ENCODE results near the gene ABCA1.
"Not testable (repeated sequence)": the region's sequence is repeated elsewhere in the genome, so short reads cannot be mapped to it uniquely, and the experiment has no call there.

The ABCA1 gene

DNA sequence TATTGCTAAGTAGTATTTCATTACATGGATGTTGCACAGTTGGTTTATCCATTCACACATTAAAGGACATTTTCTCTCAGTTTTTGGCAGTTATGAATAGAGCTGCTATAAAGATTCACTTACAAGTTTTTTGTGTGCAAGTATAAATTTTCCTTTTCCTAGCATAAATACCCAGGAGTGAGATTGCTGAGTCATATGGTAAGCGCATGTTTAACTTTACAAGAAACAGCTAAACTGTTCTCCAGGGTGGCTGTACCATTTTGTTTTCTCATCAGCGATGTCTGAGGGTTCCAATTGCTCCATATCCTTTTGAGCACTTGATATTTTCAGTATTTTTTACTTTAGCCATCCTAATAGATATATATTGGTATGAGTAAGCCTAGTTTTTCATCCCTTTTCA is 16.4 kb upstream of the ABCA1 start:
- DNase-seq (ENCODE audit: low read depth), result no peak

DNA sequence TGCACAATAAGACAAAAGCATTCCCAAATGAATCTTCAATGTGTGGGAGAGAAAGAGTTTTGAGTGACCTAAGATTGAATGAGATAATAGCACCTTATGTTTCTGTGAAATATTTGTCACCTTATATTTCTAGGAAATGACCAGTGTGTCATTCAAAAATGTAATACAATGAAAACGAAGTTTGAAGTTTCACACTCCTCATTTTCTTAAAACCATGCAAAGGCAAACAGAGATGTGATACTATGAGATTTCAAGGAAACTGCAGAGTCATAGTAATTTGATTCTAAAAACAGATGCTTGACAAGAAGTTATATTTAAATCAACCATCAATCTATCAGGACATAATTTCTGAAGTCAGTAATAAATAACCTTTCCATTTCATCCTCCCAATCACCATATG is 13.6 kb upstream of the ABCA1 start:
- DNase-seq (ENCODE audit: low read depth), result no peak

DNA sequence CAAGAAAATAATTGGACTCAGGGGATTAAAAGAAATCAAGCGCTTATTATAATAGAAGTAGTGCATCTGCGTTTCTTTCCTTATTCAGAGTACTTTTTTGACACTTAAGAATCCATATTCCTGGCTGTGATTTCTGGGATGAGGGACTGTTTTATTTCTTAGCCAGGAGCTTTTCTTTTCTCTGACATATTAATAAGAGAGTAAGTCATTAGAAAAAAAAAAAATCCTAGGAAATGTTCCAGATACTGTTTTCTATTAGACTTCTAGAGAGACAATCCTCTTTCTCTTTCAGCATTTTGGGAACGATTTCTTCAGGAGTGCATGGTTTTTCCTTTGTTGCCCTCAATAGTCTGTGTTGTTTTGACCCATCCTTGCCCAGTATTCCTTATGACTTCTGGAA is 8.3 kb upstream of the ABCA1 start:
- DNase-seq (ENCODE audit: low read depth), result no peak

DNA sequence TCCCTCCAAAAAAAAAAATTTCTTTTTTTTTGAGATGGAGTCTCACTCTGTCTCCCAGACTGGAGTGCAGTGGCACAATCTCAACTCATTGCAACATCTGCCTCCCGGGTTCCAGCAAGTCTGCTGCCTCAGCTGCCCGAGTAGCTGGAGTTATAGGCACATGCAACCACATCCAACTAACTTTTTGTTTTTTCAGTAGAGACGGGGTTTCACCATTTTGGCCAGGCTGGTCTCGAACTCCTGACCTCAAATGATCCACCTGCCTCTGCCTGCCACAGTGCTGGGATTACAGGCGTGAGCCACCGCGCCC is 7.5 kb upstream of the ABCA1 start:
- DNase-seq (ENCODE audit: low read depth), result not testable (repeated sequence)

DNA sequence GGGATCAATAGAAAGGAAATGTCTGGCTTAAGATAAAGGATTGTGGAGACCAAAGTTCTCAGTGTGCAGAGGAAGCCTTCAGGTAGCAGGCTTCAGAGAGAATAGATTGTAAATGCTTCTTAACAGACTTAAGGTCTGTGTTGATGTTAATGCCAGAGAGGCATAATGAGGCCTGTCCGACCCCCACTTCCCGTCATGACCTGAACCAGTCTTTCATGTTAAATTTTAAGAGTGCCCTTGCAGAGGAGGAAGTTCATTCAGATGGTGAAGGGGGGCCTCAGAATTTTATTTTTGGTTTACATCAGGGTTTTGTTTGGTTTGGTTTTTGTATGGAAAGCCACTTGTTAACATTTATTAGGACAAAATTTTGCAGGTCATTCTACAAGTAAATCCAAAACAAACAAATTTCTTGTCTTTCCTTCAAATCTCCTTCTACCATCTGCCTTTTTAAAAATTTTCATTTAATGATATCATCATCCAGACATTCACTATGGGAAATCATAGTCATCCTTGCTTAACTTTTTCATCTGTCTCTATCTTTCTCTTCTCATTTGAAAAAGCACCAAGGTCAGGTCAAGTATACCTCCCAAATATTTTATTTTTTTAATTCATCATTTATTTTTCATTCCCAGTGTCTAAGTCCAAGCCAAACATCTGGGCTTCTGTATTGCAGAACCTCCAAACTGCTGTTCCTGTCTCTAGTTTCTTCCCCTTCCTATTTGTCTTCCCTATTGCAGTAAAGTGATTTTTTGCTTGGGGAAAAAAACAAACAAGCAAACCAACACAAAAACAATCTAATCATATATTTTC is 6.9 kb upstream of the ABCA1 start:
- DNase-seq (ENCODE audit: low read depth), result no peak

DNA sequence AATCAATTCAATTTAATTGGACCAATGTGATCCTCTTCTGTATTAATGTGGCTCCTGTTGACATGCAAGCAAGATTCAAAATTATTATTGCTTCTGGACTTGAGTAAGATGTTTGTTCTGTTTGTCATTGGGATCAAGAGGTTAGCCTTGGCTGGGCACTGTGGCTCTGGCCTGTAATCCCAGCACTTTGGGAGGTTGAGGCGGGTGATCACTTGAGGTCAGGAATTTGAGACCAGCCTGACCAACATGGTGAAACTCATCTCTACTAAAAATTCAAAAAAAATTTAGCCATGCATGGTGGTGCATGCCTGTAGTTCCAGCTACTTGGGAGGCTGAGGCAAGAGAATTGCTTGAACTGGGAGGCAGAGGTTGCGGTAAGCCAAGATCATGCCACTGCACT is 5.1 kb upstream of the ABCA1 start:
- DNase-seq (ENCODE audit: low read depth), result not testable (repeated sequence)

DNA sequence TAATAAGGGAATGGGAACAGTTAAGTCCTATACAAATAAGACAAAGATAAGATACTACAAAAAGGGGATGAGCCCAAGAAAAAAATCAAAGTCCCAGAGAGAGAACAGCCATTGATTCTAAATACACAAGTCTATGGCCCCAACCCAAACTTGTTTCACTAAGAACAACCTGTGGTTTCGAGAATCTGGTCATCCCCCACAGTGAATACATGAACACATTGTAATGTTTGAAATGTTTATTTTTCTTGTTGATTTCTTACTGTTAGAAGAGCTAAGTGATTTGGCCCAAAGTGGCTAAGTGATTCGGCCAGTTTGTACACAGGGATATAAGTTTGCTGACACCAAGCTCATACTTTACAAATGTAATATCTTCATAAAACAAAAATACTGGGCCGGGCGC is 3.3 kb upstream of the ABCA1 start:
- DNase-seq (ENCODE audit: low read depth), result no peak

DNA sequence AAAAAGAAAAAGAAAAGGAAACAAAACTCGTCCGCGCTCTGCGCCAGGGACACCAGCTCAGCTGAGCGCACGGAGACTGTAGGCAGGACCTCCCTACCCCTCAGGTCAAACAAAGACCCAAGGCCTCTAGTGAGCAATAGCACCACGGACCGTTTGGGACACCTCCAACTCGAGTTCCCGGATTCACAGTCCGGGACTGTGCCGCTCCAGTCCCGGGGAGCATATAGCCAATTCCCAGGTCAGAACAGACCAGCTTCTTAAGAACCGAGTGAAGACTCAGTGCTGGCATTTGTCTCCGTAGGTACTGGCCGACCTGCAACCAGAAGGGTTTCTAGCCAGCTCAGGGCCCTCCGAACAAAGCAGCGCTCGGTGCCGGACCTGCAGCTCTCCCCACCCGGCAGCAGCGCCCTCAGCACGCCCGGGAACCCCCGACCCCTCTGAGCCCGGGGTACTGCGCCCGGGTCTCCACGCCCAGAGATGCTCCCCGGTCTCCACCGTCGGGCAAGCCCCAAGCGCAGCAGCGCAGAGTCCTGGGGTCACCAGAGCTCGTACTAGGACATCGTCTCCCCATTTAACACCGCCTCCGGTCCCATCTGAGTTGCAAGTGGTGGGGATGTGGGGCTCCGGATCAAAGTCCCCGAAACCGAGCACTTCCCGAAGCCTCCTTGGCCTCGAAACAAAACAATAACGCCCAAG is 591 bp downstream of the ABCA1 start:
- DNase-seq (ENCODE audit: low read depth), result no peak

DNA sequence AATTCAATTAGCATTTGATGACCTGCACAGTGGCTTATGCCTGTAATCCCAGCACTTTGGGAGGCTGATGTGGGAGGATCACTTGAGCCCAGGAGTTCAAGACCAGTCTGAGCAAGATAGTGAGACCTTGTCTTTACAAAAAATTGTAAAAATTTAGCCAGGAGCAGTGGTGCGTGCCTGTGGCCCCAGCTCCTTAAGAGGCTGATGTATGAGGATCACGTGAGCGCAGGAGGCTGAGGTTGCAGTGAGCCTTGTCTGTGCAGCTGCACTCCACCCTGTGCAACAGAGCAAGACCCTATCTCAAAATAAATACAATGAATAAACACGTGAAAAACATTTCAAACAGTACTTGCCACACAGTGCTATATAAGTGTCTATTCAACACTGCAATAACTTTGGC is 4.2 kb downstream of the ABCA1 start:
- no peak for DNase-seq (ENCODE audit: low read depth)

DNA sequence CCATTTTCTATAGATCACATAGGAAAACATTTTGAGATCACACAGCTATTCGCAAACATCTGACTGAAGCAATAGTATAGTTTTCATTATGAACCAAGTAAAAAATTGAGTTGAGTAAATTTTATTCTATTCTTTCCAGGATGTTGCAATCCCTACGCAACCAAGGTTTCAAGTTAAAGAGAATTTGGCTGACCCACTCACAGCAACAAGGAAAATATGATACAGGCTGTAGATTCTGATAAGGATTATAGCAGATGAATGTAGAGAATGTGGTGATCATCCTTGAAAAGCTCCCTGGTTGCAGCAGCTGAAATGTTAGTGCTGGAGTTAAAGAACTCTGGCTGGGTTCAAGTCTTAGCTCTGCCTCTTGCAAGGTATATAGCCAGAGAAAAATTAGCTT is 4.7 kb downstream of the ABCA1 start:
- DNase-seq (ENCODE audit: low read depth), result no peak

DNA sequence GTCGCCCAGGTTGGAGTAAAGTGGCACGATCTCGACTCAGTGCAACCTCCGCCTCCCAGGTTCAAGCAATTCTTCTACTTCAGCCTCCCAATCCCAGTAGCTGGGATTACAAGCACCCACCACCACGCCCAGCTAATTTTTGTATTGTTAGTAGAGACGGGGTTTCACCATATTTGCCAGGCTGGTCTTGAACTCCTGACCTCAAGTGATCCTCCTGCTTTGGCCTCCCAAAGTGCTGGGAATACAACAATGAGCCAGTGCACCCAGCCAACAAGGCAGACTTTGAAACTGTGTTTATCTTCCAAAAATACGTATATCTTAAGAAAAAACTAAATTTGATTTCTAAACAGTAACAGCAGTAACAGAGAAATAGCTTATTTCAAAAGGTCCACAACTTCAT is 5.2 kb downstream of the ABCA1 start:
- DNase-seq (ENCODE audit: low read depth), result not testable (repeated sequence)

DNA sequence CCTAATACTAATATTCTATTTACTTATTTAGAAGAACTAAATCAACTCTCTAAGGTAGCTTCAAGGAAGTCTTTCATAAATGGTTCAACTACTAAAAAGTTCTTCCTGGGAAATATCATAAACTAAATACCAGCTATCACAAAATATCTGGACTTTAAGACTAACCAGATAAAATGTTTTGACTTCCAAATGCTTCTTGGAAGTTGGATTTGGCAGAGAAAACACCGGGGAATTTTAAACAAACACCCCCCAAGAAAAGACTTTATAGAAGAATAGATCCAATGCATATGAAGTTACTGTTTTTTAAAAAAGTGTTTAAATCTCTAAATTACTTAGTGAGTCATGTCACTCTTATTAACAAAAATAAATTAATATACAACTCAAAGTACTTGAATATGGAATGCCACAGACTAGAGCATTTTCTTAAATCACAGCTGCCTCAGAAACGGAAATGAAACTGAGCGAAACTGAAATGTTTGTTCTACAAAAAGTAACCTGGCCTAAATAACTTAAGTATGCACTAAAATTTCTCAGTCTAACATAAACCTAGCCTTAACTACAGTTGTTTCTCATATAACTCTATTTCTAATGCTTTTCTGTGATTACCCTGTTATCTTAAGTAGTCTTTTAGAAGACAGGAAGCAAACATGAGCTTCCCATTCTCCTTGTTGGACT is 6.8 kb downstream of the ABCA1 start:
- no peak for DNase-seq (ENCODE audit: low read depth)

DNA sequence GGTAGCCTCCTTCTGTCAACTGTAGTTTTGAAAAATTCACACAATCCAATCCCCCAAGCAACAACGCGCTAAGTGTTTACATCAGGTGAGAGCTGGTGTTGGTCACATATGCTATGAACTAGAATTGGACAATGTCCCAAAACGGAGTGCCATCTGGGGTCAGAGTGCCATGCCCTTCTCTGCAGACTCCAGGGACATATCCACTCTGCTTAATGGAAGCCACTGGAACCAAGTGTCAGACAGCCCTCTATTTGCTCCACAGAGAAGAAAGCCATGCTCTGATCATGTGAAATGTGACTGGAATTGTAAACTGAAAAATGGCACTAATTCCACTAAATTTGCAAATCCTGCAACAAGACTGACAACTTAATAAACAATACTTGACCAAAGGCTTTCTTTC is 12.2 kb downstream of the ABCA1 start:
- no peak for DNase-seq (ENCODE audit: low read depth)

DNA sequence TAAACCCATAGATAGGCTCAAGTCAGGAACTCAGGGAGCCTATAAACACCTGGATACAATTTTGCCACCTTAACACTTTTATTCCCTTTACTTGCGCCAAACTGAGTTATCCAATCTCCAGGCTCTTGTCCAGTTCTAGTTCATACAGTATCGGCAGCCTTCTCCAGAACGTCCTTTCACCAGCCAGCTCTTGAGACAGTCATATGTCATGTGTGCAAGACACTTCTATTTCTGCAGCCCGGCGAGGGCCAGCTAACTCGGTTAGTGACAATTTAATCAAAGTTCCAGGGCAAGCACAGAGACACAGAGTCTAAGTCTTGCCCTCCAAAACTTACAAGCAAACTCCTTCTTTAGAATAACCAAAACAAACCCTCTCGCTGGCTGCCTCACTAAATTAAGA is 12.9 kb downstream of the ABCA1 start:
- DNase-seq (ENCODE audit: low read depth), result no peak

DNA sequence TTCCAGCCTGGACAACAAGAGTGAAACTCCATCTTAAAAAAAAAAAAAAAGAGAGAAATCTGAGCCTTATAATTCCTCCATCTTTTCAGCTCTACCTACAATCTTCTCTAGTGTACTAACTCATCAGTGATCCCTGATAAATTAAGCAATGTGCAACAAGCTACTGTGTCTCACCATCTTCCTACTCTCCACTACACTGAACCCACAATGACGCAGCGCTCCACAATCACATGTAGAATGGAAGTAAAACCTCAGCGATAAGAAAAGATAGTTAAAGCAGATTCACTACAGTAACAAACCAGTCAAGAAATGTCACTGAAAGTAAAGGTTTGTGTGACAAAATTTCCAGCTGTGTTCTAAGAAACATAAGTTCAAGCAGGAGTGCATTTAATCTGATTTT is 13.5 kb downstream of the ABCA1 start:
- no peak for DNase-seq (ENCODE audit: low read depth)

DNA sequence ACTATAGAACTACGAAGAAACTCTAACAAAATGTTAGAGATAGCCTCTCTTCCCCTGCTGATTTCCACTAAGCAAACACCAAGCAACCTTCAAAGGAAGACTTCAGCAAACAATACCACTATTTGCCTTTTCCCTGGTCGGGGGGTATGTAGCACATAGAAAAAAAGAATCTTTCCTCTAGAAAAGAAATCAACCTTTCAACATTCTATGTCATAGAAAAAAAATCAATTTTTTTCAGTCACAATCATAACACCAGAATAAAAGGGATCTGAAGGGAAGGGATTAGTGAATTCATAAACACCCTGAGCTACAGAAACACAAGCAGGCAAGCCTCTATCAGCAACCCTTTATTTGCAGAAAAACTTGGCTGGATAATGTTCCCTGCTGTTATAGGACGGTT is 15.3 kb downstream of the ABCA1 start:
- no peak for DNase-seq (ENCODE audit: low read depth)

DNA sequence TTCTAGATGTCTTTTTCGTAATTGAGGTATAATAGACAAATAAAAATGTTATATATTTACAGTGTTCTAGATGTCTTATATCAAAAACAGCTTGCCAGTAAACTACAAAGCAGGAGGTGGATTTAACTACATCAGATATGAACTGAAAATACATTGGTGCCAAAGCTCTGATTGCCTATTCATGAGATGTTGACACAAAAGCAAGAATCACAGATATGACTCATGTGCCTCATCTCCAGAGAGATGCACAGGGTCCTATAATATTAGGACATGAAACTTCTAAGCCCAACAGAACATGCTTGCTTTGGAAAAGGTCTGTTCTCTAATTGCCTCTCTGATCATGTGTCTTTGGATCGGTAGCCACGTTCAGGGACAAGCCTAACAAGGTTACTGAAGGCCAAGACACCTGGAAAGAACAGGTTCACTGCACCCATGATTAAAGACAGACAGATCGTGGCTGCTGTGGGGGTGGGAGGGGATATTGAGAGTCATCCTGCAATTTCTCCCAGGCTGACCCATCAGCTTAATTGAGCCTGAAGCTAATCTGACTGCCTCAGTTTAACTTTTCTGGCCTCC is 16.8 kb downstream of the ABCA1 start:
- DNase-seq (ENCODE audit: low read depth), result no peak

DNA sequence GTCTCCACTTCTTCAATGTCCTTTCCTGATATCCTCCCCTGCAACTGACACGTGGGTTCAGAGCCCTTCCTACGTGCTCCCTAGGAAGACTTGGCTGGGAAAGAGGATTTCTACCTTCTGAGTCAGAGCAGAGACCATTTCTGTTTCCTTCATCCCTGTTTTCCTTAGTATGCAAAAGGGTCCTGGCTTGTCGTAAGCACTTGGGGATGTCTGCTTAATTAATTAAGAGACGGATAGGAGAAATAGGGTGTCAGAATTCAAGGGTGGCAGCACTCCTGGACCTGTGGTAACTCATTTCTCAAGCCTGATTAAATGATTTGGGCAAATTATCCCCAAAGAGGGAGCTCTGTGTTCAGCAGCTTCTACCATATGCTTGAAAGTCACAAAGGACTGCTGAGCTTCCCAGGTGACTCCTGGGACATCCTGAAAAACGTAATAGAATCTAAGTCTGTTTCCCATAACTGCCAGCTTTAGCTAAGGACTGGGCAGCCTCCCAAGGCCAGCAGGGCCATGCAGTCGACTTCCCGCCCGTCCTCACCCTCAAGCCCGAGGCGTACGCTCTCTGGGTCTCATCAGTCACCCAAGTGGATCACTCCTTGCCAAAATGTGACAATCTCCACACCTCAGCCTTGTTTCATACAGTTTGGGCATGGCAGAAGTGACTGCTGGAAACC is 20.5 kb downstream of the ABCA1 start:
- DNase-seq (ENCODE audit: low read depth), result no peak

DNA sequence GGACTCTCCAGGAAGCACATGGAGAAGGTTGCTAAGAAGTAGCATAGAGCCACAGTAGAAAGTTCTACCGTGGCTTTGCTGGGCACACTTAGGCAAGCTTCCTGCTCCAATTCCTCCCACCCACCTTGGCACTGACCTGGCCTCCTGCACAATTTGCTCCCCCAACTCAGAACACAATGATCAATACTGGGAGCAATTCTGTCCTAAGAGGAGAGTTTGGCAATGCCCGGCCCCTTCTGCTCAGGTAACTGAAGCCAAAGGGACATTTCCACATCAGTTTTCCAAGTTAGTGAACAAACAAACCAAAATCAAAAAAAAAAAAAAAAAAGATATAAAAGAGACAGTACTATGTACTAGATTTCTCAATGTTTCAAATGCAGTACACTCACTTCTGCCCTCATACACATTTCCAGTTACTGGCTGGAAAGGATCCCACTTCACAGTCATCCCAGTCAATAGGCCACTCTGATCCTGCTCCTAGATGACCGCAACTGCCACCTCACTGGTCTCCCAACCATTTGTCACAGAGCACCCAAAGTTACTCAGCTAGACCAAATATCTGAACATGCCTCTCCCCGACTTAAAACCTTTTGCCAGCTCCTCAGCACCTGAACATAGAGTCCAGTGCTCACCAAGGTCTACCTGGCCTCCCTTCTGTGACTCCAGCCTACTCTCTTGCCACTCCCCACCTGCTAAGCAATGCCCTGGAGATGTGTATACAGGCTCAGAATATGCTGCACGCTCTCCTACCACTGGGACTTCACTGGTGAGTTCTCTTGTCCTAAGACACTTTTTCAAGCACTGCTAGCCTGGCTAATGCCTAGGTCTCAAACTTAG is 21.3 kb downstream of the ABCA1 start:
- no peak for DNase-seq (ENCODE audit: low read depth)

DNA sequence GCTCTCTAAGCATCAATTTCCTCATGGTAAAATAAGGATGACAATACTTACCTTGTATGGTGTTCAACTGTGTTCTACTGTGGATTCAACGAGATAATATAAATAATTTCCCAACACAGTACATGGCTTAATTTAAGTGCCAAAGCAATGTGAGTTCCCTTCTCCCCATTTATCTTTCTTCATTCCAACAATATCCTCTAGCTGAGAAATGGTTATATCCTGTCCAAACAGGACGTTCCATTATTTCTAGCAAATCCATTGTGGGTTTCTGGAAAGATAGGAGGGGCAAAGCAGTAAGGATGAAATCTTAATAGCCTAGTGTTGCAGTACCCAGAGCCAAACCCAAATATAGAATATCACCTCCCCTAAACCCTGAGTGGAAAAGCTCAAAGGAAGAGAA is 22.0 kb downstream of the ABCA1 start:
- no peak for DNase-seq (ENCODE audit: low read depth)

DNA sequence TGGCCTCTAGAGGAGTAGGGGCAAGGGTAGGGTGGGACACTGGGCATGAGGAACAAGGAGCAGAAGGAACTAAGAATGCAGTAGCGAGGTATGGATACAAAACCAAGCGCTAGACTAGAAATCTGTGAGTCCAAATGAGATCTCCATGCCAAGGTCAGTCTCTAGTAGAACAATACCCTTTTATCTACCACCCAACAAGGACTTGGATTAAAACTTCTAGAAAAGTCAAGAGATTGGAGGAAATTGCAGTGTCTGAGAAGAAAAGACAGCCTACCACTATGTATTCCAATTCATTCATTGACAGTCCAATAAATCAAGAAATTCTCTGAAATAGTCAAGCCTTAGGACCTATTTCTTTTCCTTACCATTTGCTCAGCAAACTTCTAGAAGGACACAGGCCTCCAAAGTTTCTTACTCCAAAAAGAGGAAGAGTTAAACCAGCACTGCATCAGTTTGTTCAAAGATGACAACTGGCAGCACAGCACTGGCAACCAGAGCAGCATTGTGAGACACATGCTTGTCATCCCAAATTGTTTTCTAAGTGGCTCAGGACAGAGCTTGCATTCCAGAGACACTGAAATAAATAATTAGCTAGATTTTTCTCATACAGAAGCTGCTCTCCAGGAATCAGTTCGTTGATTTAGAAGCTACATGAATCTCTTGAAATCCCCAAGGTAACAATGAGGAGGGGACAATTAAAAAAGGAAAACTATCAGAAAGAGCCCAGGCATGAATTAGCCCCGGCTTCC is 22.6 kb downstream of the ABCA1 start:
- DNase-seq (ENCODE audit: low read depth), result no peak

Data from stimulated activated CD8-positive, alpha-beta memory T cell treated with anti-CD3 and anti-CD28 coated beads, Interleukin-7, amount 100 ng/mL, for 24 hours (primary cell).